Esophagus muscularis mucosa (tissue), 4 donors: ENCODE measurements around the gene NTN1. TPM values are rescaled to one million over a fixed set of nuclear protein-coding genes. Genes with fewer than 3 reads are reported as not detected.

ENCODE experiments used
- DNase-seq: peaks from one replicate; pipeline ENCODE4 v3.0.0-alpha.2; 2017; ENCODE audit errors: extremely low spot score
- H3K27ac ChIP-seq, 4 donors: fragments of 200-600 bp; sonication (generic); replicated peaks in 1 of 4; 1 replicate in 3 of 4; 2 replicates in 1 of 4; pipeline ENCODE4 v1.5.1; 2016 to 2019; ENCODE audit warnings: mild to moderate bottlenecking in 1 of 4
- H3K27me3 ChIP-seq, 4 donors: fragments of 200-600 bp; sonication (generic); one replicate each; pipeline versions ENCODE4 v1.5.1 to v1.6.0; 2016 to 2019
- H3K36me3 ChIP-seq, 4 donors: fragments of 200-600 bp; sonication (generic); one replicate each; pipeline ENCODE4 v1.5.1; 2016 to 2019
- H3K4me1 ChIP-seq, 4 donors: fragments of 200-600 bp; sonication (generic); one replicate each; pipeline ENCODE4 v1.5.1; 2016 to 2019
- H3K4me3 ChIP-seq, 4 donors: fragments of 200-600 bp; sonication (generic); 1 replicate in 2 of 4; 2 replicates in 2 of 4; pipeline ENCODE4 v1.5.1; 2016 to 2019; ENCODE audit warnings: mild to moderate bottlenecking in 4 of 4, moderate library complexity in 1 of 4
- H3K9me3 ChIP-seq, 4 donors: fragments of 200-600 bp; sonication (generic); 1 replicate in 3 of 4; 2 replicates in 1 of 4; pipeline ENCODE4 v1.5.1; 2016 to 2019
- EP300 ChIP-seq: sonication (generic); formaldehyde crosslinking; IDR thresholded peaks from one replicate; pipeline ENCODE4 v1.6.1; 2017; ENCODE audit warnings: antibody characterized with exemption
- POLR2A ChIP-seq: fragments of 450-650 bp; IDR thresholded peaks from one replicate; pipeline ENCODE4 v1.6.1; 2017; ENCODE audit warnings: antibody characterized with exemption, moderate library complexity, mild to moderate bottlenecking, low read depth
- POLR2AphosphoS5 ChIP-seq, 2 donors: sonication (generic); formaldehyde crosslinking; IDR thresholded peaks; one replicate each; pipeline ENCODE4 v1.6.1; 2017; ENCODE audit warnings: antibody characterized with exemption in 2 of 2
- WGBS: methylation state at CpG from one replicate; pipeline ENCODE4 v1.1.5; 2018; 5-methylcytosine and 5-hydroxymethylcytosine counted together
- intact Hi-C: fragments of 100-400 bp; cut with DNase I; formaldehyde crosslinking; loops from one replicate; pipeline ENCODE4 v1.15.1; 2023
- total RNA-seq, 4 donors: library from RNA; depleted of rRNA; stranded (reverse); fragments of >200 nt; gene quantifications; one replicate each; pipeline versions ENCODE4 v1.1.0 to v1.2.1, GENCODE V29; 2016
- TF ChIP-seq, protein P1 (sequence below), 3 experiments: fragments of 200-600 bp in 2 of 3; fragments of 450-650 bp in 1 of 3; sonication (generic) in 2 of 3; IDR thresholded peaks; one replicate each; pipeline ENCODE4 v1.5.1; 2017 to 2019; ENCODE audit warnings: antibody characterized with exemption in 3 of 3, mild to moderate bottlenecking in 2 of 3, moderate library complexity in 1 of 3

NTN1 gene
- total RNA-seq, 4 donors from 2014 or later: 69.3 to 179 (median 117) TPM

DNA sequence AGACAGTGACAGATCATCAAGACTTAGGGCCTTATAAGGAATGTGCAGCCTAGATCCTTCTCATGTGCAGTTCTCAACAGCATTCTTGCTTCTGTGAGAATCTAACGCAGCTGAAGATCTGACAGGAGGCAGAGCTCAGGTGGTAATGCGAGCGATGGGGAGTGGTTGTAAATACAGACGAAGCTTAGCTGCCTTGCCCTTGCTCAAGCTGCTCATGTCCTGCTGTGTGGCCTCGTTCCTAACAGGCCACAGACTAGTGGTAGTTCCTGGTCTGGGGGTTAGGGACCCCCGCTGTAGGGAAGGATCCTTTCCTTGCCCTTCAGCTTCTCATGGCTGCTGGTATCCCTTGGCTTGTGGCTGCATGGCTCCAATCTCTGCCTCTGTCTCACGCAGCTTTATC, 10.3 kb upstream of the NTN1 start:
- DNase-seq: no peak
- H3K4me1 ChIP-seq: peaks cover 0 to 14% (median 8%) of the 10 kb centered on the region in 4 donors
- no peak for TF ChIP-seq POLR2AphosphoS5 (IDR thresholded peaks at IDR 0.05)
- TF ChIP-seq POLR2A: no peak
- TF ChIP-seq EP300: no peak
- TF ChIP-seq, protein P1, sequence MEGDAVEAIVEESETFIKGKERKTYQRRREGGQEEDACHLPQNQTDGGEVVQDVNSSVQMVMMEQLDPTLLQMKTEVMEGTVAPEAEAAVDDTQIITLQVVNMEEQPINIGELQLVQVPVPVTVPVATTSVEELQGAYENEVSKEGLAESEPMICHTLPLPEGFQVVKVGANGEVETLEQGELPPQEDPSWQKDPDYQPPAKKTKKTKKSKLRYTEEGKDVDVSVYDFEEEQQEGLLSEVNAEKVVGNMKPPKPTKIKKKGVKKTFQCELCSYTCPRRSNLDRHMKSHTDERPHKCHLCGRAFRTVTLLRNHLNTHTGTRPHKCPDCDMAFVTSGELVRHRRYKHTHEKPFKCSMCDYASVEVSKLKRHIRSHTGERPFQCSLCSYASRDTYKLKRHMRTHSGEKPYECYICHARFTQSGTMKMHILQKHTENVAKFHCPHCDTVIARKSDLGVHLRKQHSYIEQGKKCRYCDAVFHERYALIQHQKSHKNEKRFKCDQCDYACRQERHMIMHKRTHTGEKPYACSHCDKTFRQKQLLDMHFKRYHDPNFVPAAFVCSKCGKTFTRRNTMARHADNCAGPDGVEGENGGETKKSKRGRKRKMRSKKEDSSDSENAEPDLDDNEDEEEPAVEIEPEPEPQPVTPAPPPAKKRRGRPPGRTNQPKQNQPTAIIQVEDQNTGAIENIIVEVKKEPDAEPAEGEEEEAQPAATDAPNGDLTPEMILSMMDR (IDR thresholded peaks at IDR 0.05): no peak
- H3K9me3 ChIP-seq: no peaks in the 10 kb centered on the region
- intact Hi-C loops: no loop called here
- no peak overlapping the region for H3K4me3 ChIP-seq
- H3K27ac ChIP-seq: no peak overlapping the region
- H3K36me3 ChIP-seq: no peaks in the 10 kb centered on the region
- WGBS: 92% methylated on average over 7 of the region's 7 CpGs
- no peaks in the 10 kb centered on the region for H3K27me3 ChIP-seq

DNA sequence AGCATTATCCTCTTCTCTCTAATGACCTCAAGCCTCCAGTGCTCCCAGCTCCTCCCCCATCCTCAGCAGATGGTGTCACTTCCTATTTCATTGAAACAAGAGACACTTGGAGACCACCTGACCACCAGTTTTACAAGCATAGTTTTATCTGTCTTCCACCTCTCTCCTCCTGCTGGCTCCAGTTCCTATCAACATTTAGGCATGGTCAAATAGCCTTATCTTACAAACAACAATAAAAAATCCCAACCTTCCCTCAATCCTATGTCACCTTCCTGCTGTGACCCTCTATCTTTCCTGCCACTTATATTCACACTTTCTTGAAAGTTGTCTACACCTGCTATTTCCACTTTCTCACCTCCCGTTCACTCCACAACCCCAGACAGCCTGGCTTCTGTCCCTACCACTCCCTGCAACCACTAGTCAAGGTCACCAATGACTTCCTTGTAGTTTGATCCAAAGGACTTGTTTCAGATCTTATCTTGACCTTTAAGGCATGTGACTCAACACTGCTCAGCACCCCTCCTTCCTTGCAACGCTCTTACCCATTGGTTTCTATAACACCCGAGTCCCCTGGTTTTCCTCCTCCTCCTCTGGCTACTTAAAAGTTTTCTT, 4.3 kb upstream of the NTN1 start:
- no peaks in the 10 kb centered on the region for H3K9me3 ChIP-seq
- H3K27me3 ChIP-seq: peaks cover 0 to 3% (median 0%) of the 10 kb centered on the region in 4 donors
- no peak for DNase-seq
- no peak for TF ChIP-seq POLR2A
- no peak for TF ChIP-seq POLR2AphosphoS5 (IDR thresholded peaks at IDR 0.05)
- TF ChIP-seq EP300: no peak
- TF ChIP-seq, protein P1 (IDR thresholded peaks at IDR 0.05): no peak
- no peak overlapping the region for H3K27ac ChIP-seq
- H3K4me1 ChIP-seq: peaks cover 4 to 20% (median 18%) of the 10 kb centered on the region in 4 donors
- 80% methylated on average over 3 of the region's 3 CpGs for WGBS
- no peak overlapping the region for H3K4me3 ChIP-seq
- H3K36me3 ChIP-seq: no peaks in the 10 kb centered on the region
- intact Hi-C loops: no loop called here

DNA sequence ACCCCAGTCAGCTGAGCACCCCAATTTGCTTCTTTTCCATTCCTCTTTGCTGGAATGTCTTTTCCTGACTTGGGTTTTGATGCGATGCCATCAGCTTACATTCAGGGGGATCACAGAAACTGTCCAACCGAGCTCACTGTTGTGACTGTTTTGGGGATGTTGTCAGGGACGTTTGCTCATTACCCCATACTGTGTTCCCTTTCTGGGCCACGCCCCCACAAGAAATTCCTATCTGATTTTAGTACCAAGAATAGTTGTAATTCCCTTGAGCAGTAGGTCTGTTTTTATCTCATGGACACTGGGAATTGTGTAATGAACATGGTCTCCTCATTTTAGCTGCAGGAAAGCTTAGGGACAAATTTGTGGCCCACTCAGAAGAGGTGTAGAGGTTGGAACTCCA, 2.6 kb upstream of the NTN1 start:
- Histone ChIP-seq H3K27ac (no peak overlapping the region), H3K4me1 (peaks cover 19 to 37% (median 35%) of the 10 kb centered on the region in 4 donors), H3K4me3 (no peak overlapping the region), H3K9me3 (no peaks in the 10 kb centered on the region), H3K36me3 (no peaks in the 10 kb centered on the region), H3K27me3 (peaks cover 0 to 15% (median 3%) of the 10 kb centered on the region in 4 donors)
- intact Hi-C loops: no loop called here
- DNase-seq: no peak
- WGBS: 64% methylated on average over 4 of the region's 4 CpGs
- TF ChIP-seq EP300 (no peak), POLR2A (no peak), POLR2AphosphoS5 (IDR thresholded peaks at IDR 0.05) (no peak)
- TF ChIP-seq, protein P1 (IDR thresholded peaks at IDR 0.05): no peak

DNA sequence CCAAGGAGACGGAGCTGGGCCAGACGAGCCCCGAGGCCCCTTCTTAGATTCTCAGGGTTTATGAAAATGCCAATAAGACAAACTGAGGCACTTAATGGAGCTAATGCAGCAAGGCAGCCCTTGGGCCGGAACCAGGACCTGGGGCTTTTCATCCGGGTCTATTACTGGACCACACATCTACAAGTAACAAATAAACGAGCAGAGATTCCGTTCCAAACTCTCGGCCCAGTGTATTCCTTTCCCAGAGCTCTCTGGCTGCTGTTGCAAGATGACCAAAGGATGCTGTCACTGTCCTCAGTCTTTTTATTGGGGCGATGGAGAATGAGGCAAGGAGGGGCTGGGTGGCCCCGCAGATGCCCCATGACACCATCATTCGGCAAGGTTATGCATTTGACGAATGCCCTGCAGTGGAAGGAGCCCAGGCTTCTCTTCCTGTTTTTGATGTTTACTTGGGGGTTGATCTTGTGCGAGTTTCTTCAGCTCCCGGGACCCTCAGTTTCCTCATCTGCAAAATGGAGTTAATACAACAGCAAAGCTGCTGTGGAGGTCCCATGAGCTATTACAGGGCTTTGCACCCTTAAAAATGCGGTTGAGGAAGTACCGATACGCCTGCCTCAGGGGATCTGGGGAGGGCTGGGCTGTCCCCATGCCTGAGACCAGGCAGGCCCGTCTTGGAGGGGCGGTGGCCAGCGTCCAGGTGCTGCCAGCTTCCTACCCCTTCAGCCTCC, 1.1 kb upstream of the NTN1 start:
- H3K4me1 ChIP-seq: peaks cover 19 to 48% (median 43%) of the 10 kb centered on the region in 4 donors
- TF ChIP-seq POLR2A (no peak), POLR2AphosphoS5 (IDR thresholded peaks at IDR 0.05) (no peak), EP300 (no peak)
- TF ChIP-seq, protein P1 (IDR thresholded peaks at IDR 0.05): no peak
- WGBS: 58% methylated on average over 16 of the region's 20 CpGs
- H3K27me3 ChIP-seq: peaks cover 0 to 15% (median 3%) of the 10 kb centered on the region in 4 donors
- H3K9me3 ChIP-seq: no peaks in the 10 kb centered on the region
- peak overlapping the region; percentile 90 to 96 (median 94) for H3K27ac ChIP-seq
- H3K36me3 ChIP-seq: no peaks in the 10 kb centered on the region
- peak overlapping the region; percentile 77 to 95 (median 90) for H3K4me3 ChIP-seq
- no peak for DNase-seq
- intact Hi-C loops: loop anchor here (5.0 kb wide), 1 partner anchor 82 kb away; no protein-coding TSS in a partner anchor
